Measurements from ENCODE around the gene UGT3A2.

UGT3A2 gene

GRCh38 chr5:36089989-36090388 is 23.3 kb upstream of the UGT3A2 start:
- H3K9me2 ChIP-seq (replicated peaks; ENCODE audit: low read depth, low read length), result no peaks in the 10 kb centered on the region
- no peaks in the 10 kb centered on the region for H3K27me3 ChIP-seq (ENCODE audit: insufficient read depth, low read length, poor library complexity, severe bottlenecking)
- H3K79me2 ChIP-seq (ENCODE audit: insufficient read depth, low read length), result no peaks in the 10 kb centered on the region
- peaks cover 4% of the 10 kb centered on the region; the same call in 1 of the 2 replicates for H3K9me3 ChIP-seq (ENCODE audit: insufficient read depth, low read depth, low read length)
- H3K36me3 ChIP-seq (ENCODE audit: insufficient read depth, low read length), result no peaks in the 10 kb centered on the region
- no peak overlapping the region for H3K4me3 ChIP-seq (ENCODE audit: low read length, poor library complexity, severe bottlenecking)
- no peak overlapping the region for H3K9ac ChIP-seq (ENCODE audit: low read depth, low read length, poor library complexity, severe bottlenecking)
- TF ChIP-seq CTCF (conservative IDR thresholded peaks at IDR 0.05; ENCODE audit: low read length), result peak; percentile 70
- no peak for TF ChIP-seq EZH2phosphoT487 (IDR thresholded peaks at IDR 0.05; ENCODE audit: borderline replicate concordance)
- H2AFZ ChIP-seq (ENCODE audit: low read length), result peak overlapping the region; percentile 61; the same call in 1 of the 2 replicates
- no peaks in the 10 kb centered on the region for H3K4me1 ChIP-seq (ENCODE audit: insufficient read depth, low read length, poor library complexity, severe bottlenecking)
- no peaks in the 10 kb centered on the region for H4K20me1 ChIP-seq (ENCODE audit: insufficient read depth, low read length, poor library complexity, severe bottlenecking)
- H3F3A ChIP-seq (ENCODE audit: low read depth), result no peaks in the 10 kb centered on the region
- H3K4me2 ChIP-seq (ENCODE audit: low read depth, low read length, poor library complexity, severe bottlenecking), result no peak overlapping the region

GRCh38 chr5:36079200-36079781 is 12.6 kb upstream of the UGT3A2 start:
- Histone ChIP-seq H4K20me1 (ENCODE audit: insufficient read depth, low read length, poor library complexity, severe bottlenecking) (no peaks in the 10 kb centered on the region), H3F3A (ENCODE audit: low read depth) (no peaks in the 10 kb centered on the region), H3K4me2 (ENCODE audit: low read depth, low read length, poor library complexity, severe bottlenecking) (no peak overlapping the region), H3K36me3 (ENCODE audit: insufficient read depth, low read length) (no peaks in the 10 kb centered on the region), H2AFZ (ENCODE audit: low read length) (peak overlapping the region; percentile 92), H3K9me3 (ENCODE audit: insufficient read depth, low read depth, low read length) (no peaks in the 10 kb centered on the region), H3K27me3 (ENCODE audit: insufficient read depth, low read length, poor library complexity, severe bottlenecking) (no peaks in the 10 kb centered on the region), H3K4me3 (ENCODE audit: low read length, poor library complexity, severe bottlenecking) (no peak overlapping the region), H3K79me2 (ENCODE audit: insufficient read depth, low read length) (no peaks in the 10 kb centered on the region), H3K9ac (ENCODE audit: low read depth, low read length, poor library complexity, severe bottlenecking) (no peak overlapping the region), H3K9me2 (replicated peaks; ENCODE audit: low read depth, low read length) (no peaks in the 10 kb centered on the region), H3K4me1 (ENCODE audit: insufficient read depth, low read length, poor library complexity, severe bottlenecking) (no peaks in the 10 kb centered on the region)
- TF ChIP-seq CTCF (conservative IDR thresholded peaks at IDR 0.05; ENCODE audit: low read length) (peak; percentile 83), EZH2phosphoT487 (IDR thresholded peaks at IDR 0.05; ENCODE audit: borderline replicate concordance) (no peak)

- H3K4me3 ChIP-seq (ENCODE audit: low read length, poor library complexity, severe bottlenecking), result no peak overlapping the region
- no peaks in the 10 kb centered on the region for H3K79me2 ChIP-seq (ENCODE audit: insufficient read depth, low read length)
- no peak overlapping the region for H3K4me2 ChIP-seq (ENCODE audit: low read depth, low read length, poor library complexity, severe bottlenecking)
- H2AFZ ChIP-seq (ENCODE audit: low read length), result no peak overlapping the region
- H3K4me1 ChIP-seq (ENCODE audit: insufficient read depth, low read length, poor library complexity, severe bottlenecking), result peaks cover 4% of the 10 kb centered on the region
- H3K9ac ChIP-seq (ENCODE audit: low read depth, low read length, poor library complexity, severe bottlenecking), result no peak overlapping the region
- no peaks in the 10 kb centered on the region for H3K9me2 ChIP-seq (replicated peaks; ENCODE audit: low read depth, low read length)
- no peaks in the 10 kb centered on the region for H3K36me3 ChIP-seq (ENCODE audit: insufficient read depth, low read length)
- H3F3A ChIP-seq (ENCODE audit: low read depth), result no peaks in the 10 kb centered on the region
- H4K20me1 ChIP-seq (ENCODE audit: insufficient read depth, low read length, poor library complexity, severe bottlenecking), result no peaks in the 10 kb centered on the region
- no peak for TF ChIP-seq EZH2phosphoT487 (IDR thresholded peaks at IDR 0.05; ENCODE audit: borderline replicate concordance)
- no peak for TF ChIP-seq CTCF (conservative IDR thresholded peaks at IDR 0.05; ENCODE audit: low read length)
- no peaks in the 10 kb centered on the region for H3K9me3 ChIP-seq (ENCODE audit: insufficient read depth, low read depth, low read length)
- no peaks in the 10 kb centered on the region for H3K27me3 ChIP-seq (ENCODE audit: insufficient read depth, low read length, poor library complexity, severe bottlenecking)
These were observed 11.7 kb upstream of the UGT3A2 start for GRCh38 chr5:36078430-36078829.

Measured in Loucy (cell line).